ENCODE measurements around the gene ERGIC1. TPM values are rescaled to one million over a fixed set of nuclear protein-coding genes. Genes with fewer than 3 reads are reported as not detected.
A peak's percentile ranks its signal among the peaks of the same experiment; 100 is the strongest.
"Not testable (repeated sequence)": the region's sequence is repeated elsewhere in the genome, so short reads cannot be mapped to it uniquely, and the experiment has no call there.

ERGIC1 gene
- total RNA-seq, 2 donors from 2014 or later = 173 to 191 TPM

DNA sequence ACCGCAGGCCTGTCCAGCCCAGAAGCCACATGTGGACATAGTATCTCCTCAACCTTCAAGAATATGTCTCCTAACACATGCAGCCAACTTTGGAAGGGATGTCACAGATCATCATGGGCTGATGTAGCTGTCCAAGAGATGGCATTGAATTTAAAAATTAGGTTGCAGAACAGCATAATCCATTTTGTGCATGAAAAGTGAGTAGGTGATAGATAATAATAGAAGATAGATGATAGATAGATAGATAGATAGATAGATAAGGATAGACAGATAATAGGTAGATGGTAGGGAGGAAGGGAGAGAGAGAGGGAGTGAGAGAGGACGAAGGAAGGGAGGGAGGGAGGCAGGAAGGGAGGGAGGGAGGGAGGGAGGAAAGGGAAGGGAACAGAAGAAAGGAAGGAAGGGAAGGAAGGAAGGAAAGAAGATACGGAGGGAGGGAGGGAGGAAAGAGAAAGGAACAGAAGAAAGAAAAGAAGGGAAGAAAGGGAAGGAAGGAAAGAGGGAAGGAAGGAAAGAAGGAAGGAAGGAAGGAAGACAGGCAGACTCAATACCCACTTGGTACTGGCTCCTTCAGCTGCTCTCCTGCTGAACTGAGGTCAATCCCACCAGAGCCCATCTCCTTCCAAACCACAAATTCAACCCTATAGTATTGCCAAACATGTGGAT lies 28.9 kb upstream of the ERGIC1 start:
- Histone ChIP-seq H3K9ac (ENCODE audit: low read depth in 2 of 2, low read length in 2 of 2) (no peak overlapping the region), H3K4me1 (no peaks in the 10 kb centered on the region), H3K9me3 (no peaks in the 10 kb centered on the region), H3K27me3 (no peaks in the 10 kb centered on the region), H3K27ac (no peak overlapping the region), H3K36me3 (no peaks in the 10 kb centered on the region), H3K4me3 (no peak overlapping the region)
- DNase-seq = no peak
- intact Hi-C loops (cut with DNase I) = no loop called here
- TF ChIP-seq CTCF (IDR thresholded peaks at IDR 0.05) = no peak

- H3K27me3 ChIP-seq = no peaks in the 10 kb centered on the region
- no peaks in the 10 kb centered on the region for H3K4me1 ChIP-seq
- no peak for TF ChIP-seq CTCF (IDR thresholded peaks at IDR 0.05)
- H3K4me3 ChIP-seq = no peak overlapping the region
- no peak overlapping the region for H3K27ac ChIP-seq
- H3K9me3 ChIP-seq = no peaks in the 10 kb centered on the region
- DNase-seq = no peak
- intact Hi-C loops (cut with DNase I) = no loop called here
- no peaks in the 10 kb centered on the region for H3K36me3 ChIP-seq
- peak overlapping the region in 1 of 2 donors; percentile 2 for H3K9ac ChIP-seq (ENCODE audit: low read depth in 2 of 2, low read length in 2 of 2)
Observed at GRCh38 chr5:172805736-172806255, 28.3 kb upstream of the ERGIC1 start.

DNA sequence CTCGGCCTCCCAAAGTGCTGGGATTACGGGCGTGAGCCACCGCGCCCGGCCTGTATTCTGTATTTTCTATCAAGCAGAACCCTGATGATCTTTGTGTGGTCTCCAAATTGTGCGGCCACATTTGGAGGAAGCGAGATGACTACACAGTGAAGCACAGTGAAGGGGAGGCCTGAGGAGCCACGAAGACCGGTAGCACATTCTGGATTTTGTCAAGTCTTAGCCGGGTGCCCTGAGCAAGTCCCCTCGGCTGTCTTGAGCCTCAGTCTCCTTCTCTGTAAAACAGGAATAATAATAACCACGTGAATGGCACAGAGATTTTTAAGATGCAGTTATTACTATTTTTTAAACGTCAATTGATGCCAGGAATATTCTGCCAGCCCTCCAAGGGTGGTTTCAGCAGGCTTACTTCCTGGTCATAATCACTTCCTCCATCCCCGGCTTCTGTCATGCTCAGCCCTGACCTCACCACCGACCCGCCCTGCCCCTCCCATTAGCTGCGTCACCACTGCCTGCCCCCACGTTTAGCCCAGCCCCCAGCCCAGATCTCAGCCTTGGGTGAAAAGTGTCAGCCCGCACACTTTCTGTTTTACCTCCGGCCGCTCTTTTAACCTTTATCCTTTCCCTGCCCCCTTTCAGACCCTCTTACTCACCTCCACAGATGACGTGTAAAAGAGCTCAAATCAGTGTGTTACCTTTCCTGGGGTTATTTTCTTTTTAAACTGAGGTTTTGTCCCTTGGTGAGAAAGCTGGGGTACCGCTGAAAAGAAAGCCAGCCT lies 27.0 kb upstream of the ERGIC1 start:
- Histone ChIP-seq H3K36me3 (no peaks in the 10 kb centered on the region), H3K9ac (ENCODE audit: low read depth in 2 of 2, low read length in 2 of 2) (peak overlapping the region; percentile 64 to 73), H3K4me3 (no peak overlapping the region), H3K9me3 (no peaks in the 10 kb centered on the region), H3K27ac (peak overlapping the region; percentile 51), H3K27me3 (no peaks in the 10 kb centered on the region), H3K4me1 (no peaks in the 10 kb centered on the region)
- TF ChIP-seq CTCF (IDR thresholded peaks at IDR 0.05) = no peak
- intact Hi-C loops (cut with DNase I) = no loop called here
- DNase-seq = peak; percentile 96

DNA sequence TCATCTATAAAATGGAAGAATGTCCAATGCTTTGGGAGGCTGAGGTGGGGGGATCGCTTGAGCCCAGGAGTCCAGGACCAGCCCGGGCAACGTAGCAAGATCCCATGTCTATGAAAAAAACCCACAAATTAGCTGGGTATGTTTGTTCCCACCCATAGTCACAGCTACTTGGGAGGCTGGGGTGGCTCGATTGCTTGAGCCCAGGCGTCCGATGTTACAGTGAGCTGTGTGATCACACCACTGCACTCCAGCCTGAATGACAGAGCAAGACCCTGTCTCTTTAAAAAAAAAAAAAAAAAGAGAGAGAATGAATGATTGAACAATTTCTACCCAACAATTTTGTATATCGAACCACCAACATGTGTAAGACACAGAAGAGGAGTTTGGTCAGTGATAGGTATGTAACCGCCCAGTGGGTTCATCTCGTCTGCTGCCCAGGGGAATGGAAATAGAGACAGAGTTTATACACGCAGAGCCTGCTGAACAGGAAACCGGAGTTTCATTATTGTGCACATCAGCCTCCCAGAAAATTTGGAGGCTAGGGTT lies 26.2 kb upstream of the ERGIC1 start:
- H3K4me1 ChIP-seq = no peaks in the 10 kb centered on the region
- H3K9me3 ChIP-seq = no peaks in the 10 kb centered on the region
- peak overlapping the region; percentile 51 for H3K27ac ChIP-seq
- no peaks in the 10 kb centered on the region for H3K36me3 ChIP-seq
- intact Hi-C loops (cut with DNase I) = no loop called here
- TF ChIP-seq CTCF (IDR thresholded peaks at IDR 0.05) = no peak
- DNase-seq = no peak
- peak overlapping the region; percentile 64 to 73 for H3K9ac ChIP-seq (ENCODE audit: low read depth in 2 of 2, low read length in 2 of 2)
- H3K4me3 ChIP-seq = no peak overlapping the region
- no peaks in the 10 kb centered on the region for H3K27me3 ChIP-seq

GRCh38 chr5:172809774-172810173 lies 24.3 kb upstream of the ERGIC1 start:
- no peaks in the 10 kb centered on the region for H3K4me1 ChIP-seq
- no peaks in the 10 kb centered on the region for H3K27me3 ChIP-seq
- H3K9ac ChIP-seq (ENCODE audit: low read depth in 2 of 2, low read length in 2 of 2) = no peak overlapping the region
- no peaks in the 10 kb centered on the region for H3K9me3 ChIP-seq
- H3K4me3 ChIP-seq = no peak overlapping the region
- no peak overlapping the region for H3K27ac ChIP-seq
- no peak for DNase-seq
- no peaks in the 10 kb centered on the region for H3K36me3 ChIP-seq
- no peak for TF ChIP-seq CTCF (IDR thresholded peaks at IDR 0.05)
- intact Hi-C loops (cut with DNase I) = no loop called here

- DNase-seq; H3K27ac ChIP-seq; H3K9ac ChIP-seq (ENCODE audit: low read depth in 2 of 2, low read length in 2 of 2); H3K27me3 ChIP-seq; intact Hi-C loops (cut with DNase I); H3K4me3 ChIP-seq; H3K9me3 ChIP-seq; H3K36me3 ChIP-seq; H3K4me1 ChIP-seq: not testable (repeated sequence)
Observed at GRCh38 chr5:172810996-172811395, 23.1 kb upstream of the ERGIC1 start.
